ENCODE data around the gene ADA.
"Not testable (repeated sequence)": the region's sequence is repeated elsewhere in the genome, so short reads cannot be mapped to it uniquely, and the experiment has no call there.

The ADA gene

DNA sequence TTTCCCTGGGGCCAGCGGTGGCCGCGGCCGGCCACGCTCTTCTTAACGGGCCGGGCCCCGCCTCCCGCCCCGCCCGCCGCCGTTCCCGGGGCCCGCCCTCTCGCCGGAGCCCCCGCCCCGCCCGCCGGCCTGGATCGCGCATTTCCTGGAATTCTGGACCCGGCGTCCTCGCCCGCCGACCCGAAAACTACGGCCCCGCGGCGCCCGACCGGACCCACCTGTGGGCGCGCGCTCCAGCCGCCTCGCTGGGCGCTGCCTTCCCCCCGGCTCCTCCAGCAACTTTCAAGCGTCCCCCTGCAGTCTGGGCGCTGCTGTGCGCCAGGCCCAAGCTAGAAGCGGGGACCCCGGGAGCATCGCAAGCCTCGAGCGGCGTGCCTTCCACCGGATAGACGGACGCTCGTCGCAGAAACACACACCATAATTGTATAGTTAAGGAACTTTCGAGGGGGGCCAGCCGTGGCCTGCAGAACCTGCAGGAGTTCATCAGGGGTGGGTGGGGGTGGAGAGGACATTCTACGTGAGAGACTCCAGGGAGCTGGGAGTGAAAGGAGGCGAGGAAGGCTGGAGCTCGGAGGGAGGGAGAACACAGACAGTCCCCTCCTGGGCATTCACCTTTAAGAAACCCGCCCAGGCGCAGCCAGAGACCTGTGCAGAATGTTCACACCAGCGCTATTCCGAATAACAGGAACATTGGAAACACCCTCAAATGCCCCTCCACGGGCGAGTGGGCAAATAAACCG, at the start of gene ADA:
ADA (minus strand) TSS at position 16 of the 740 bp plus-strand sequence. CDS start 92 bp downstream, outside the sequence.
- peak within 1 kb of the TSS; percentile 59 for H3K4me3 ChIP-seq (ENCODE audit: low read depth, low read length)
- in situ Hi-C loops (cut with HindIII; ENCODE audit: low sequenced_read_pairs), result no loop called here
- TF ChIP-seq, protein P1, sequence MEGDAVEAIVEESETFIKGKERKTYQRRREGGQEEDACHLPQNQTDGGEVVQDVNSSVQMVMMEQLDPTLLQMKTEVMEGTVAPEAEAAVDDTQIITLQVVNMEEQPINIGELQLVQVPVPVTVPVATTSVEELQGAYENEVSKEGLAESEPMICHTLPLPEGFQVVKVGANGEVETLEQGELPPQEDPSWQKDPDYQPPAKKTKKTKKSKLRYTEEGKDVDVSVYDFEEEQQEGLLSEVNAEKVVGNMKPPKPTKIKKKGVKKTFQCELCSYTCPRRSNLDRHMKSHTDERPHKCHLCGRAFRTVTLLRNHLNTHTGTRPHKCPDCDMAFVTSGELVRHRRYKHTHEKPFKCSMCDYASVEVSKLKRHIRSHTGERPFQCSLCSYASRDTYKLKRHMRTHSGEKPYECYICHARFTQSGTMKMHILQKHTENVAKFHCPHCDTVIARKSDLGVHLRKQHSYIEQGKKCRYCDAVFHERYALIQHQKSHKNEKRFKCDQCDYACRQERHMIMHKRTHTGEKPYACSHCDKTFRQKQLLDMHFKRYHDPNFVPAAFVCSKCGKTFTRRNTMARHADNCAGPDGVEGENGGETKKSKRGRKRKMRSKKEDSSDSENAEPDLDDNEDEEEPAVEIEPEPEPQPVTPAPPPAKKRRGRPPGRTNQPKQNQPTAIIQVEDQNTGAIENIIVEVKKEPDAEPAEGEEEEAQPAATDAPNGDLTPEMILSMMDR (IDR thresholded peaks at IDR 0.05; ENCODE audit: low read depth, low read length, missing control alignments), result no peak
- no peak for DNase-seq (ENCODE audit: low read depth)

DNA sequence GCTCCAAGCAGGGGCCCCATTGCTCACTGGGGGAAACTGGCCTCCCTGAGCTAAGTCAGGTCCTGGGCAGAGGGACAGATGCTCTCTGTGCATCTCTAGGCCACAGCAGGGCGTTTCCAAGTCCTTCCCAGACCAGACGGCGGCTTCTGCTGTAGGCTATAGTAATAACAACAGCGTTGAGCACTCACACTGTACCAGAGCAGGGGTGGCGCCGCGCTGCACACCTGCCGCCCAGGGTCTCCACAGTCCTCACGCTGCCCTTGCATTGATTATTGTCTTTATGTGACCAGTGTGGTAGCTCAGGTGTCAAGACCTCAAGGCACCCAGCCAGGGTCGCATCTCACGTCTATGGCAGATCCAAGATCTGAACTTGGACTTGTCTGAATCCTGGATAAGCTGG, 48.8 kb upstream of the ADA start:
- H3K4me3 ChIP-seq (ENCODE audit: low read depth, low read length), result no peak overlapping the region
- in situ Hi-C loops (cut with HindIII; ENCODE audit: low sequenced_read_pairs), result no loop called here
- TF ChIP-seq, protein P1 (IDR thresholded peaks at IDR 0.05; ENCODE audit: low read depth, low read length, missing control alignments), result no peak
- DNase-seq (ENCODE audit: low read depth), result no peak

DNA sequence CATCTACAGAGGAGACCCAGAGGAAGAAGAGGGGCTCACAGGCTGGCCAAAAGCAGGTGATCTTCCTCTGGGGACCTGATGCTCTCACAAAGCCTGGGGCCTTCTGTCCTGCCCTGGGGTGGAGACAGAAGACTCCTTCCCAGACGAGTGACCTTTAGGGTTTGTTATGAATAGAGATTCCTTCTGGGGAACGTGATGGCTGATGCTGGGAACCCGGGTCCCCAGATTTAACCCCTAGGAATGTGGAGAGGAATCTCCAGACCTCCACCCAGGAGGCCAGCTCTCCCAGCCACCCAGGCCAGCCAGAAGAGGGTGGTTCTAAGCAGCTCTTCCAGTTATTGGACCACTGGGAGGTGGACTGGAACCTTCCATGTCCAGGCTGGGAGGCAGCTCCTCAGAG, 46.9 kb upstream of the ADA start:
- DNase-seq (ENCODE audit: low read depth), result no peak
- no peak overlapping the region for H3K4me3 ChIP-seq (ENCODE audit: low read depth, low read length)
- in situ Hi-C loops (cut with HindIII; ENCODE audit: low sequenced_read_pairs), result no loop called here
- TF ChIP-seq, protein P1 (IDR thresholded peaks at IDR 0.05; ENCODE audit: low read depth, low read length, missing control alignments), result no peak

DNA sequence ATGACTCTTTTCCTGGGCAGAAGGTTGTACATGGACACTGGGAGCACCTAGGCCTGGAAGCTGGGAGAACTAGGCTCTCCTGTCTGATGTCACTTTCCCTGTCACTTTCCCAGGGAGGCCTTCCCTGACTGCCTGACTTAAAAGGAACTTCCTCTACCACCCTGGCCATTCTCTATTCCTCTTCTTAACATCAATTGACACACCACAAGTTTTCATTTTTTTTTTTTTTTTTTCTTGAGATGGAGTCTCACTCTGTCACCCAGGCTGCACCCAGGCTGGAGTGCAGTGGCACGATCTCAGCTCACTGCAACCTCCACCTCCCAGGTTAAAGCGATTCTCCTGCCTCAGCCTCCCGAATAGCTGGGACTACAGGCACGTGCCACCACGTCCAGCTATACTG, 45.5 kb upstream of the ADA start:
- DNase-seq (ENCODE audit: low read depth); in situ Hi-C loops (cut with HindIII; ENCODE audit: low sequenced_read_pairs); H3K4me3 ChIP-seq (ENCODE audit: low read depth, low read length): not testable (repeated sequence)

DNA sequence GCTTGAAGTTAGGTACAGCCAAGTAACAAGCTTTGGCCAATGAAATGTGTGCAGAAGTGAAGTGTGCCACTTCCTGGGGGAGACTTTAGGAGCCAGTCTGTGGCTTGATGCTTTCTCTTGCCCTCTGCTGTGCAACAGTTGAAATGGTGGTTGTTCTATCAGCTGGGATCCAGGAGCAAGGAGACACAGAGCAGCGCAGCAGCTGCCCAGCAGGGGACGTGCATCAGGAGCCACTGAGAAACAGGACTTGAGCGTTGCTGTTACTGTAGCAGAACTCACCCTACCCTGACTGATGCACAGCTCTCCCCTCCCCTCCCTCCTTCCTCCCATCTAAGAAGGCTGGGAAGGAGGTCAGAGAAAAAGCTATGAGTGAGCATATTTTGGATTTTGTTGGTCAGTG, 44.8 kb upstream of the ADA start:
- in situ Hi-C loops (cut with HindIII; ENCODE audit: low sequenced_read_pairs), result no loop called here
- H3K4me3 ChIP-seq (ENCODE audit: low read depth, low read length), result no peak overlapping the region
- TF ChIP-seq, protein P1 (IDR thresholded peaks at IDR 0.05; ENCODE audit: low read depth, low read length, missing control alignments), result no peak
- no peak for DNase-seq (ENCODE audit: low read depth)

DNA sequence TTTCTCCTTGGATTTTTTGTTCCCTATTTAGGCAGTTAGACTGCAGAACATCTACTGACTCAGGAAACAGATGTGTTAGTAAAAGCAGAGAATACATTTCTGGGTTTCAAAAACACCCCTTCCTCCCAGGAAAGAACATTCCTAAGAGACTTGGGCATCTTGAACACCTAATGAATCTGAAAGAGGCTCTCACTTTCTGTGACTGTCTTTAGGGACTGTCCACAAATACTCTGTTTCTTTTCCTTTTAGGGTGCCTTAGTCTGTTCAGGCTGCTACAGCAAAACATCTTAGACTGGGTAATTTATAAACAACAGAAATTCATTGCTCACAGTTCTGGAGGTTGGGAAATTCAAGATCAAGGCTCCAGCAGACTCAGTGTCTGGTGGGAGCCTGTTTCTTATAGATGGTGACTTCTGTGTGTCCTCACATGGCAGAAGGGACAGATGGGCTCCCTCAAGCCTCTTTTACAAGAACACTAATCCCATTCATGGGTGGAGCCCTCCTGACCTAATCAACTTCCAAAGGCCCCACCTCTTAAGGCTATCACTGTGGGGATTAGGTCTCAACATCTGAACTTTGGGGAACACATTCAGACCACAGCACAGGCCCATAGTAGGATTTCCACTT, 44.3 kb upstream of the ADA start:
- no peak for DNase-seq (ENCODE audit: low read depth)

DNA sequence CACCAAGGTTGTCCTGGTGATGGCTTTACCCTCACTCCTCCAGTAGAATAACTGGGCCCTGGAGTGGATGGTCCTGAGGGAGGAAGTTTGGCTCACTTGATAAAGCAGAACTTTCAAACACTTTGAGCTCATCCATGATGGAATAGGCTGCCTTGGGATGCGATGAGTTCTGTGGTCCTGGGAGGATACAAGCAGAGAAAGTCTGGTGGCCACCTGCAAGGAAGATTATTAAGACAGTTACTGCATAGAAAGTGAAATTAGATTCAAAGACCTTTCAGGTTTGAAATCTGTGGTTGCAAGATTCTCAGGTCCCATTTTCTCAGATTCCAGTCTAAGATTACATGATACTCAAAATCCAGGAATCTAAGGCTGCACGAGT, 43.8 kb upstream of the ADA start:
- no peak for DNase-seq (ENCODE audit: low read depth)
- TF ChIP-seq, protein P1 (IDR thresholded peaks at IDR 0.05; ENCODE audit: low read depth, low read length, missing control alignments), result no peak
- in situ Hi-C loops (cut with HindIII; ENCODE audit: low sequenced_read_pairs), result no loop called here
- H3K4me3 ChIP-seq (ENCODE audit: low read depth, low read length), result no peak overlapping the region

More for the DNA sequence above, 44.3 kb upstream of the ADA start:
- in situ Hi-C loops (cut with HindIII; ENCODE audit: low sequenced_read_pairs), result no loop called here
- H3K4me3 ChIP-seq (ENCODE audit: low read depth, low read length), result no peak overlapping the region
- TF ChIP-seq, protein P1 (IDR thresholded peaks at IDR 0.05; ENCODE audit: low read depth, low read length, missing control alignments), result no peak

Data from astrocyte of the cerebellum (primary cell).